GM19193 (cell line): ENCODE results near the gene XRN1.

ENCODE experiments used
- POLR2A ChIP-seq: IDR thresholded peaks from 4 replicates; pipeline ENCODE4 v1.6.1; 2011; ENCODE audit not compliant: insufficient read depth, insufficient read length; ENCODE audit errors: extremely low read depth

The XRN1 gene

DNA sequence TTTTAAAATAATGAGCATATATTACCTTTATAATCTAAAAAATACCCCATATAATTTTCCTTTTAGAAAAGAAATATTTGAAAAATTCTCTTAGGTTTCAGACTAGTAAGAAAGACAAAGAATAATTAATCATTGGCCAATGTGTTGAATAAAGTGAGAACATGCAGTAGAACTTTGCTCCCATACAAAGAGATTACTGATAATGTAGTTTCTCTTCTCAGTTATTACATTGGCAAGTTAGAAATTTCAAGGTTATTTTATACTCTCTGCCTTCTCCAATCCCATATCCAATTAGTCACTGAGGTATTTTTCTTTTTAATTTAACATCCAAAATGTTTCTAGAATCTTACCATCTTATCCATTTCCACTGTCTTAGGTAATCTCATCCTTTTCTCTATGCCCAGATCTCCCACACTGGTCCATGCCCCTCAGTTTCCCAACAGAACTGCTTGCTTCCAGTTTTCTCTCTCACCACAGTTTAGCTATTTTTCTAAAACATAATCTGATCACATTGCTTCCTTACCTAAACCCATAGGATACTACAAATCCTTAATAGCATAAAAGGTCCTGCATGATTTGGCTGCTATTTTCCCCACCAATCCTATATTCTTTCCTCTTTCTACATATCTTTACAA, 10.8 kb downstream of the XRN1 start:
- TF ChIP-seq POLR2A = no peak

DNA sequence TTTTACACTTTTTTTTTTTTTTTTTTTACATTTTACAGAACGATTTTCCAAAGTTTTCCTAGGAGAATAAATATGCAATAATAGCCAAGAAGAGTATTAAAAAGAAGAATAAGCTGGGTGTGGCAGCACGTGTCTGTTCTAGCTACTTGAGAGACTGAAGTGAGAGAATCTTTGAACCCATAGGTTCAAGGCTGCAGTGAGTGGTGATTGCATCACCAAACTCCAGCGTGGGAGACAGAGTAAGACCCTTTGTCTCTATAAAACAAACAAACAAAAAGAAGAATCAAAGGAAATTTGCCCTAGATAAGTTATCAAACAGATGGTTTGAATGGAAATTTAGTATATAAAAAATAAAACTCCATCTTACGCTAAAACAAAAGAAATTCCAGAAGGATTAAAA, 13.3 kb downstream of the XRN1 start:
- no peak for TF ChIP-seq POLR2A

DNA sequence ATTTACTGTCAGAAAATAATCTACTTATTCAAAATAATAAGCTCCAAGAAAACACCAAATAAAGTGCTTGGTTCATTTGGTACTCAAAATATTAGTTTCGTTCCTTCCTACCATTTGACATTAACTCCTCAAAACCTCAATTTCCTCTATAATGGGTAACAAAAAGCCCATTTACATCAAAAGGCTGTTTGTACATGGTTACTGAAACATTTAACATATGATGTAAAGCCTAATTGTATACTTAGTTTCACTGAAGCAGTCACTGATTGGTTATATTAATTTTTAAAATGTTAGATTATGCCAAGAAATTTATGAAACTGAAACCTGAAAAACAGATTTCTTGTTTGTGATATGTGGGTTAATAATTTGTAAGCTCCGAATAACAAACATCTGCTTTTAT, 14.7 kb downstream of the XRN1 start:
- no peak for TF ChIP-seq POLR2A

DNA sequence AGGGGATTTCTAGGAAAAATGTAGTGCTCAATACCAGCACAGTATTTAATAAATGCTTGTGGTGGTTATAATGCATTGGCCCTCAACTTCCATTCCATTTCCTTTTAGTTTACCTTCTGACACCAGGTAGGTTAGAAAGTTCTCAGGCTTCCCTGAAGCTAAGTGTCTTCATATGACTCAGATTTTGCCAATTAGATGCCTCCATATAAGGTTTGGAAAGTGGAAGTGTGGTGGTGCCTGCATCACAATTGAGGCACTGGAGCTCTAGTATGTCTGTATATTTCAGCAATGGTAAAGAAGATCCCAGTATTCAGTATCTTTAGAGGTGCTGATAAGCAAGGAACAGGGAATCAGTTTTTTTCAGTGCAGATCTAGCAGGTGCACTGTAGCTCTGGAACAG, 18.3 kb downstream of the XRN1 start:
- TF ChIP-seq POLR2A = no peak

DNA sequence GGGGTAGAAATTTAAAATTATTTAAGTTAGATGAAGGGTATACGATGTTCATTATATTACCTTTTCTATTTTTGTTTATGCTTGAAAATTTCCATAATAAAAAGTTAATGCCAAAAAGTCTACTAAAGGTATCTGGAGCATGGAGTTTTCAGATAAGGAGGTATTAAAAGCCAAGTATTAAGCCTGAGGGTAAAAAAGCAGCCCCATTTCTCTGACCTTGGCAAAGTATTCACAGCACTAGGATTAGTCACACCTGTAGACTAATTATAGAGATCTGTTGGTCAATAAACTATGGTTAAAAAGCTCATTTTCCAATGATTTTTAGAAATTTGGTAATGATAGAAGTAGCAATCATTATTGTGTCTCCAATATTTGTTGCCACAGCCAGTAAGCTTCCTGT, 23.1 kb downstream of the XRN1 start:
- TF ChIP-seq POLR2A = no peak

DNA sequence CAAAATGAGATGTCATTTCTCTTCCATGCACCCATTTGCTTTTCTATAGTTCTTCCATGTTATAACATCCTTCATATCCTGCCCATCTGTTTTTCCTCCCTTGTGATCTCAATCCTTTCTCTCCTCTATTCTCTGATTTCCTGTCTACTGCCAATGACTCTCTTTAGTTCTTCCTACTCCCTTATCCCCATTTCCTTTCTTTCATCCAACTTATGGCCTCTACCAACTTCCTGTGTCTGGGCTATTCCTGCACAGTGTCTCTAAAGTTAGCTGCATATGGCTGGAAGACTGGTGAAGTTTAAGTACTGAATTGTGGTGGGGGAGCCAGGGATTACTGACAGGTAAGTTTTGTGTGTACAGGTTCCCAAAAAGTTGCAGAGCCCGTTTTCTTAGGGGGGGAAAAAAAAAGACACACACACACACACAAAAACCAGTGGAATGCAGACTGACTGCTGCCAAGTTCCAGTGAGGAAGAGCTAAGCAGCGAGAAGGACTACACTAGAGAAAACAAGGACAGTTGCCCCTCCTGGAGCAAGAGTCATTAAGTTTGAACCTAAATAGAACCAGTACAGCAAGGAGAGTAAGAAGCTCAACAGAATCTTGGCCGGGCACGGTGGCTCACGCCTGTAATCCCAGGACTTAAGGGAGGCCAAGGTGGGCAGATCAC, 28.8 kb downstream of the XRN1 start:
- TF ChIP-seq POLR2A = no peak

DNA sequence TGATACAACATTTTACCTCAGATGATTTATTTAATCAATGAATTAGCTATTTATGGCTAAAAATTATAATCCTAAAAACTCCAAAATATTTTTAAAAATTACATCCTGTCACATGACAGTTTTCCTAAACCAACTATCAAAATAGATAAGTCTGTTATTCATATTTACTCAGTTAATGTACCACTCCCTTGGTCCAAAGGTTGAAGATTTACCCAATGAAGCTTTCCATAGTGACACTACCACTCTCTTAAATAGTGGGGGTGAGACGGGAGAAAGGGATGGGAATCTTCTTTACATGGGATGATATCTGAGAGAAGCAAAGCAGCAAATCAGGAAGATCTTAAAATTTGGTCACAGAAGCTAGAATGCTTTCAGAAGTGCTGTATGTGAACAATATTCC, 30.5 kb downstream of the XRN1 start:
- TF ChIP-seq POLR2A = no peak

DNA sequence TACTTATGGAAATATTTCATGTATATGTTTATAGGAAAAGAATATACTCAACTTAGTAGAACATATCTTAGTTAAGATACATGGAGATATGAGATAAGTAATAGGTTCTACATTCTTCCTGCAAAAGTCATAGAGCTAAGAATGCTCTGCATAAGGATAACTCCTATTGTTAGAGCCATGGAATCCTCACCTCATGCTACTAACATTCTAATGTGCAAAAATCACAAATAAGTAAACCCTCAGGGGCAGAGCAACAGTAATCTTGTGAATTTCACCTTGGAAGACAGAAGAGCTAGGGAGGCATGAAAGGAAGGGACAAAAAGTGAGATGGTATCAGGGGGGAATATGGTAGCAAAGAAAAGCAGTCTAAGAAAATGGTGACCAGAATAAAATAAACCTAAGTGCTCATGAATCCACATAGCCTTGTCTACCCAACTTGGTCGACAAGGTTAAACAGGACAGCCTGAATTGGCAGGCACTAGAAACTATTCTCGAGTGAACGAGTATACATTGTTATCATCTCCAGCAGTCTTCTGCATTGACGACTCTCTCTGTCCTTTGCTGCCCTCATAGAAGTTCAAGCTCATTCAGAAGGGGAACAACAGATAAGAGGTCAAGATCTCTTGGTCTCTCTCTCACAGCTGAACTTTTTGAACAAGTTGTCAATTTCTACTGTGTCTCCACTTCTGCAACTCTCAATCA, 52.8 kb downstream of the XRN1 start:
- no peak for TF ChIP-seq POLR2A

DNA sequence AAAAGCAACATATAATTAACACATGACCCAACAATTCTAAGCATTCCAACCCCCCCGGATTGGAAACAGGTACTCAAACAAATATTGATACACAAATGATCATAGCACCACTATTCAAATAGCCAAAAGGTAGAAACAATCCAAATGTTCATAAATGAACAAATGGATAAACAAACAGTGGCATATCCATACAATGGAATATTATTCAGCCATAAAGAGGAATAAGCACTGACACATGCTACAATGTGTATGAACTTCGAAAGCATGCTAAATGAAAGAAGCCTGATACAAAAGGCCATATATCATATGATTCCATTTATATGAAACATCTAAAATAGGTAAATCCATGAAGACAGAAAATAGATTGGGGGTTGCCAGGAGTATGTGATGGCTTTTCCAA, 62.8 kb downstream of the XRN1 start:
- no peak for TF ChIP-seq POLR2A

DNA sequence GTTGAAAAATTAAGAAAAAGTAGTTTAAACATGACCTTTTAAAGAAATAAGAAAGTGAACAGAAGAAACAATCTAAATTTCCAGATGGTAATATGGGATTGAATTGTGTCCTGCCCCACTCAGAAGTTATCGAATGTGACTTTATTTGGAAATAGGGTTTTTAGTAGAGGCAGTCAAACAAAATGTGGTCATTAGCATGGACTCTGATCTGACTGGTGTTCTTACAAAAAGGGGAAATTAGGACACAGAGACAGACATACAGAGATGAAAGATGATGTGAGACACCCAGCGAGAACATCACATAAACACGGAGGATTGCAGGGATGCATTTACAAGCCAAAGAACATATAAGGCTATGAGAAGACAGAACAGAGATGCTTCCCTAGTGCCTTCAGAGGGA, 73.2 kb downstream of the XRN1 start:
- TF ChIP-seq POLR2A = no peak

DNA sequence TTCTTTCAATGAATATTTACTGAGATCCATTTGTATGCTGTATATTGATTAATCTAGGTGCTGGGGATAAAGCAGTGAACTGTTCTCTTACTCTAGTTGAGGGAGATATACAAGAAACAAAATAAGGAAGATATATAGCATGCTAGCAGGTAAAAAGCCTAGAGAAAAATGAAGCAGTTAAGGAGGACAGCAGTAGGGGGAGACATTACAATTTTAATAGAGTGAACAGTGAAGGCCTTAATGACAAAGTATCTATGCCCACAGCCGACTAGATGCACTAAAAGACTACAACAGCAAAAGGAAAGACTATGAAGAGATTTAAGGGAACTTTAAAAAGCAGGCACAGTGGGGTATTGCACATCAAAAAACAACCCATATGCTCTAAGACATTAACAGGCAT, 81.4 kb downstream of the XRN1 start:
- no peak for TF ChIP-seq POLR2A

DNA sequence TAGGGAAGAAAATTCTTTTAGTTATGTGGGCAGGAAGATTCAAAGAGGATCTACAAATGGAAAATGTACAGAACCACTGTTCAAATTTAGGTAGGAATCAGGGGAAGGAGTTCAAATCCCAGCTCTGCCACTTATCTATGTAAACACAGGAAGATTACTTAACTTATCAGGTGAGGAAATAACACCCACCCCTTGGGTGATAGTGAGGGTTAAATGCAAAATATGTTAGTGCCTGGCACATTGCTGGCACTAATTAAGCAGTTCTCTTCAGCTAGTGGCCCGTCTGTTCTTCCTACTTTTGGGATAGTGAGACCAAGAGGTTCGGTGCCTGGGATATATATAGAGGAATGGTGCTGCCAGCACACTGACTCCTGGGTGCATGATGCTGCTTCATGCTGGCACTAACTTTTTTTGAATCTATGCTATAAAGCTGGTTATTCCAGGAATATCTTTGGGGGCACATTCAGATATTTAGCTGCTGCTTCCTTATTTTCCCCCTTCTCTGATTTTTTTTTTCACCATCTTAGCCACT, 83.8 kb downstream of the XRN1 start:
- TF ChIP-seq POLR2A = no peak

DNA sequence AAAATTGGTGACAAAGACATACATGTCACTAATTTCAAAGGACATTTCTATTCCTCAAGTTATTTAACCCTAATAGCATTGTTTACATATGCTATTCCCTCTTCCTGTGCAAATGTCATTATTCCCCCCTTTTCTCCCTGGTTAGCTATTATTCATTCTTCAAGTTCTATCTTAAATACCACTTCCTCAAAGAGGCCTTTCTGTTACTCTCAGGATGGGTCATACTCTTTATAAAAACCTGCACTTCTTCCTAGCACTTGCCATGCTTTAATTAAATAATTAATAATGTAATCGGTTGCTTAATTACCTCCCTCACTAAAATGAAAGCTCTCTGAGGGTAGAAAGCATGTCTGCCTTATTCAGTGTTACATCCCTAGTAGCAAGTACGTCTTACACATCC, 88.5 kb downstream of the XRN1 start:
- no peak for TF ChIP-seq POLR2A

DNA sequence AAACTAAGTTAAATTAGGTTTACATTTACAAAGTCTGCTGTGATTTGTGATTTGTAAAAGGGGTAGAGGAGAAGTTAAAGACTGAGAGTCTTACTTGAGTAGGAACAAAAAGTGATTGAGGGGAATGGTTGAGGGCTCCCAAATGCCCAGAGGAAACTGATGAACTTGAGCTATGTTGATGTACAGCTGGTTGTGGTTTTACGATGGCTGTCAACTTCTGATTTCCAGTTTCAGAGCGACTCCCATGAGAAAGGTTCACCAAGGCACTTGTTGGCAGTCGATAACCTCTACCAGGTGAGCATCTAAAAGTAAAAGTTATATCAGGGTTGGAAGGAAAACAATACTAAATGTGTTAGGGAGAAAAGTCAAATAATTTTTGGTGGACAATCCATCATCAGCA, 91.0 kb downstream of the XRN1 start:
- no peak for TF ChIP-seq POLR2A

DNA sequence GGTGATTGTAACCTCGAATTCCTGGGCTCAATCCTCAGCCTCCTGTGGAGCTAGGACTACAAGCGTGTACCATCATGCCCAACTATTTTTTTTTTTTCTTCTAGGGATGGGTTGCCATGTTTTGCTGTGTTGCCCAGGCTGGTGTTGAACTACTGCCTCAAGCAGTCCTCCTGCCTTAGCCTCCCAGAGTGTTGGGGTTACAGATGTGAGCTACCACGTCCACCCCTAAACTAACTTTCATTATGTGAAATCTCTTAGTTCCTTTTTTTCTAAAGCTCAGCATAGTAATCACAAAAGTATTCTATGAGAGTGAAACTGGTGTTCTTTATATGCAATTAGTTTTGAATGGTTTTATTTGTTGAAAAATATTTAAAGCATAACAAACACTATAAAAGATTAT, 92.1 kb downstream of the XRN1 start:
- TF ChIP-seq POLR2A = no peak

DNA sequence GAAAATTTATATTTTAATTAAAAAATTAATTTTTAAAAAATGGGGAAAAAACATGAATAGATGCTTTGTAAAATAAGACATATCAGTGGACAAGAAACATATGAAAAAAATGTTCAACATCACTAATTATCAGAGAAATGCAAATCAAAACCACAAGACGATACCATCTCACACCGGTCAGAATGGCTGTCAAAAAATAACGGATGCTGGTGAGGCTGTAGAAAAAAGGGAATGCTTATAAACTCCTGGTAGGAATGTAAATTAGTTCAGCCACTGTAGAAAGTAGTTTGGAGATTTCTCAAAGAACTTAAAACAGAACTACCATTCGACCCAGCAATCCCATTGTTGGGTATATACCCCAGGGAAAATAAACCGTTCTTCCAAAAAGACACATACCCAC, 93.8 kb downstream of the XRN1 start:
- no peak for TF ChIP-seq POLR2A
